ENCODE measurements around the gene ACOT7.

Gene ACOT7

DNA sequence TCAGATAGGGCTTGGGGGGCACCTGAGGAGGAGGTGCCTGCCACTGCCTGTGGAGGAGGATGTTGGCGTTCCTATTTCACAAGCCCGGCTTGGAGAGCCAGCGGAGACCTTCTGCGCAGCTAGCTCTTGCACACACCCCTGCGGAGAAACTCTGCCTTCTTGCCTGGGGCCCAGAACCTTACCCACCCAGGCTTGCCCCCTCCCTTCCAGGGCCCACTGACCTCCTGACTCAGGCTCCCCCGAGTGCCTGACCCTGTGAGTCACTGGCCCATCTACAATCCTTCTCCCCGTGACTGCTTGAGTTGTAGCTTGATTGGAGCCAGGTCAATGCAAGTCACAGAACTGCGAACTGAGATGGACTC is 22.7 kb upstream of the ACOT7 start:
- H3K4me1 ChIP-seq (ENCODE audit: insufficient read depth, insufficient read length) = no peaks in the 10 kb centered on the region
- no peaks in the 10 kb centered on the region for H3K9me3 ChIP-seq (ENCODE audit: insufficient read depth, low read length)
- TF ChIP-seq YY1 (IDR thresholded peaks at IDR 0.05; ENCODE audit: insufficient read depth, insufficient read length) (no peak), ZNF274 (IDR thresholded peaks at IDR 0.05; ENCODE audit: low read depth, low read length) (no peak), SUZ12 (IDR thresholded peaks at IDR 0.05; ENCODE audit: extremely low read depth, insufficient read depth, insufficient read length) (no peak)
- peaks cover 74% of the 10 kb centered on the region for H3K27me3 ChIP-seq (ENCODE audit: insufficient read depth, insufficient read length)
- DNase-seq (ENCODE audit: low read depth, low spot score) = no peak
- no peak overlapping the region for H3K9ac ChIP-seq (ENCODE audit: insufficient read length, low read depth)
- H3K4me3 ChIP-seq (ENCODE audit: insufficient read length, low read depth) = no peak overlapping the region
- no peaks in the 10 kb centered on the region for H3K36me3 ChIP-seq (ENCODE audit: insufficient read depth, insufficient read length, low read length)

DNA sequence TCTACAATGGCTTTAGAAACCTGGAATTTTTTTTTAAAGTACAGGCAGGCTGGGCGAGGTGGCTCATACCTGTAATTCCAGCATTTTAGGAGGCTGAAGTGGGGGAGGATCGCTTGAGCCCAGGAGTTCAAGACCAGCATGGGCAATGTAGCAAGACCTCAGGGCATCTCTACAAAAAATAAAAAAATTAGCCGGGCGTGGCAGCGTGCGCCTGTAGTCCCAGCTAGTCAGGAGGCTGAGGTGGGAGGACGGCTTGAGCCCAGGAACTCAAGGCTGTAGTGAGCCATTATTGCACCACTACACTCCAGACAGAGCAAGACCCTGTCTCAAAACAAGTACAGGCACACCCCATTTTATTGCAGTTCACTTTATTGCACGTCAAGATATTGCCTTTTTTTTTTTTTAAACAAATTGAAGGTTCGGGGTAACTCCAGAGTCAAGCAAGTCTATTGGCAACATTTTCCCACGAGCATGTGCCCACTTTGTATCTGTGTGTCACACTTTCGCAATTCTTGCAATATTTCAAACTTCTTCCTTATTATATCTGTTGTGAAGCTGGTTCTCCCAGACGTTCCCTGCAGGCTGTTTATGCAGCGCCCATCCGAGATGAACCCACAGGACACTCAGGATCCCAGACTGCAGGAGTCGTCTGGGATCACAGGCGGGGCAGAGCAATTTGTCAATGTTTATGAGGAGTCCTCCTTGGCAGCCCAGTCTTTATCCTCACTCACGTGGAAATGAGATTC is 21.5 kb upstream of the ACOT7 start:
- TF ChIP-seq SUZ12 (IDR thresholded peaks at IDR 0.05; ENCODE audit: extremely low read depth, insufficient read depth, insufficient read length) (no peak), YY1 (IDR thresholded peaks at IDR 0.05; ENCODE audit: insufficient read depth, insufficient read length) (no peak)
- no peaks in the 10 kb centered on the region for H3K36me3 ChIP-seq (ENCODE audit: insufficient read depth, insufficient read length, low read length)
- DNase-seq (ENCODE audit: low read depth, low spot score) = no peak
- no peaks in the 10 kb centered on the region for H3K4me1 ChIP-seq (ENCODE audit: insufficient read depth, insufficient read length)
- no peak overlapping the region for H3K9ac ChIP-seq (ENCODE audit: insufficient read length, low read depth)
- peaks cover 62% of the 10 kb centered on the region for H3K27me3 ChIP-seq (ENCODE audit: insufficient read depth, insufficient read length)
- no peaks in the 10 kb centered on the region for H3K9me3 ChIP-seq (ENCODE audit: insufficient read depth, low read length)
- no peak overlapping the region for H3K4me3 ChIP-seq (ENCODE audit: insufficient read length, low read depth)

DNA sequence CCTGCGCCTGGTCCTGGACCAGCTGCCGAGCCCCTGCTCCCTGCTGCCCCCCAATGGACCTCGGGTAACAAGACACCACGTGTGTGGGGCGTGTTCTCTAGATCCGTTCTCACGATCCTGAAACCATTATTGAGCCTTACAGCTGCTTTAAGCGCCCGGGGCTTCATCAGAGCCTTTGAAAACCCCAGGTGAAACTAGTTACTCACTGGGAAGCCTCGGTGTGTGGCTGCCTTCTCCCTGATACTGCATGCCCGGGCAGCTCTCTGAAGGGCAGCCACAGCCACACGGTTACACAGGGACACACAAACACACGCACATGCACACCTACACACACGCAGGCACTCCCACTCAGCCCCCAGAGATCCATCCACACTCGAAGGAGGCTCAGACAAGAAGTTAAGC is 20.9 kb upstream of the ACOT7 start:
- Histone ChIP-seq H3K36me3 (ENCODE audit: insufficient read depth, insufficient read length, low read length) (no peaks in the 10 kb centered on the region), H3K9ac (ENCODE audit: insufficient read length, low read depth) (no peak overlapping the region), H3K4me3 (ENCODE audit: insufficient read length, low read depth) (no peak overlapping the region), H3K4me1 (ENCODE audit: insufficient read depth, insufficient read length) (no peaks in the 10 kb centered on the region), H3K27me3 (ENCODE audit: insufficient read depth, insufficient read length) (peaks cover 59% of the 10 kb centered on the region), H3K9me3 (ENCODE audit: insufficient read depth, low read length) (no peaks in the 10 kb centered on the region)
- TF ChIP-seq YY1 (IDR thresholded peaks at IDR 0.05; ENCODE audit: insufficient read depth, insufficient read length) = no peak
- DNase-seq (ENCODE audit: low read depth, low spot score) = no peak

DNA sequence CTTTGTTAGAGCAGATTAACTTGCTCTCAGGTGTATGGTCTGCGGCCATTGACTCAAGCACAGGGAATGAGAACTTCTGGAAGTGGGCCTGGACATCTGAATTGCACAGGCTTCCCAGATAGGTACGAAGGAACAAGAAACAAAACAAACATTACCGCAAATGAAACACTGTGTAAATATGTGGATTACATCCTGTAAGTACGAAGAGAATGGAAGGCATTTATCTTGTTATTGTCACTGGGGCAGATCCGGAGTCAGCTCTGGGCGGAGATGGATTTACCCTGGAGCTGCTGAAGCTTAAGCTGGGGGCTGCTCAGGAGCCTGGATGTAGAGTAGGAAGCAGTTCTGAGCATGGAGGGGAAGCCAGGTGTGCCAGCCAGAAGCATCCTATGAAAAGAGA is 19.3 kb upstream of the ACOT7 start:
- H3K4me3 ChIP-seq (ENCODE audit: insufficient read length, low read depth) = no peak overlapping the region
- no peak overlapping the region for H3K9ac ChIP-seq (ENCODE audit: insufficient read length, low read depth)
- no peak for DNase-seq (ENCODE audit: low read depth, low spot score)
- no peak for TF ChIP-seq YY1 (IDR thresholded peaks at IDR 0.05; ENCODE audit: insufficient read depth, insufficient read length)
- no peak for TF ChIP-seq SUZ12 (IDR thresholded peaks at IDR 0.05; ENCODE audit: extremely low read depth, insufficient read depth, insufficient read length)
- no peak for TF ChIP-seq ZNF274 (IDR thresholded peaks at IDR 0.05; ENCODE audit: low read depth, low read length)
- H3K4me1 ChIP-seq (ENCODE audit: insufficient read depth, insufficient read length) = no peaks in the 10 kb centered on the region
- peaks cover 45% of the 10 kb centered on the region for H3K27me3 ChIP-seq (ENCODE audit: insufficient read depth, insufficient read length)
- H3K36me3 ChIP-seq (ENCODE audit: insufficient read depth, insufficient read length, low read length) = no peaks in the 10 kb centered on the region
- H3K9me3 ChIP-seq (ENCODE audit: insufficient read depth, low read length) = no peaks in the 10 kb centered on the region

DNA sequence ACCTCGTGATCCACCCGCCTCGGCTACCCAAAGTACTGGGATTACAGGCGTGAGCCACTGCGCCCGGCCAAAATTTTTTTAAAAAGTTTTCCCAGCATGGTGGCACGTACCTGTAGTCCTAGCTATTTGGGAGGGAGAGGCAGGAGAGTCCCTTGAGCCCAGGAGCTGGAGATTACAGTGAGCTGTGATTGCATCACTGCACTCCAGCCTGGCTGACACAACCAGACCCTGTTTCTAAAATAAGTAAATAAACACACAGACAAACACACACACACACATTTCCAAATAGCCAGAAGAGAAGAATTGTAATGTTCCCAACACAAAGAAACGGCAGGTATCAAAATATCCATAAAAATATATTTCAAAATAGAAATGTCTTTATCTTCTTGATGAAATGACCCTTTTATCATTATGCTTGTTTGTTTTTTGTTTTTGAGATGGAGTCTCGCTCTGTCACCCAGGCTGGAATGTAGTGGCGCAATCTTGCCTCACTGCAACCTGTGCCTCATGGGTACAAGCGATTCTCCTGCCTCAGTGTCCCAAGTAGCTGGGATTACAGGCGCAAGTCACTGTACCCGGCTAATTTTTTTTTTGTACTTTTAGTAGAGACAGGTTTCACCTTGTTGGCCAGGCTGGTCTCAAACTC is 16.8 kb upstream of the ACOT7 start:
- Histone ChIP-seq H3K4me1 (ENCODE audit: insufficient read depth, insufficient read length) (no peaks in the 10 kb centered on the region), H3K27me3 (ENCODE audit: insufficient read depth, insufficient read length) (peaks cover 20% of the 10 kb centered on the region), H3K36me3 (ENCODE audit: insufficient read depth, insufficient read length, low read length) (no peaks in the 10 kb centered on the region), H3K9me3 (ENCODE audit: insufficient read depth, low read length) (no peaks in the 10 kb centered on the region), H3K4me3 (ENCODE audit: insufficient read length, low read depth) (no peak overlapping the region), H3K9ac (ENCODE audit: insufficient read length, low read depth) (no peak overlapping the region)
- no peak for DNase-seq (ENCODE audit: low read depth, low spot score)
- TF ChIP-seq ZNF274 (IDR thresholded peaks at IDR 0.05; ENCODE audit: low read depth, low read length) (no peak), YY1 (IDR thresholded peaks at IDR 0.05; ENCODE audit: insufficient read depth, insufficient read length) (no peak), SUZ12 (IDR thresholded peaks at IDR 0.05; ENCODE audit: extremely low read depth, insufficient read depth, insufficient read length) (no peak)

DNA sequence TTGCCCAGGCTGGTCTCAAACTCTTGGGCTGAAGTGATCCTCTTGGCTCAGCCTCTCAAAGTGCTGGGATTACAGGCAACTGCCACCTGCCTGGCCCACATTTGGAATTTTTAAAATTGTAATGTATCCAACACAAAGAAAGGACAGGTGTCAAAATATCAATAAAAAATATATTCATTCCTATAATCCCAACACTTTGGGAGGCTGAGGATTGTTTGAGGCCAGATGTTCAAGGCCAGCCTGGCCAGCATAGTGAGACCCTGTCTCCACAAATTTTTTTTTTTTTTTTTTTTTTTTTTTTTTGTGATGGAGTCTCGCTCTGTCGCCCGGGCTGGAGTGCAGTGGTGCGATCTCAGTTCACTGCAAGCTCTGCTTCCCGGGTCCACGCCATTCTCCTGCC is 16.2 kb upstream of the ACOT7 start:
- H3K36me3 ChIP-seq (ENCODE audit: insufficient read depth, insufficient read length, low read length) = no peaks in the 10 kb centered on the region
- no peak overlapping the region for H3K4me3 ChIP-seq (ENCODE audit: insufficient read length, low read depth)
- DNase-seq (ENCODE audit: low read depth, low spot score) = no peak
- H3K9ac ChIP-seq (ENCODE audit: insufficient read length, low read depth) = no peak overlapping the region
- H3K9me3 ChIP-seq (ENCODE audit: insufficient read depth, low read length) = no peaks in the 10 kb centered on the region
- H3K4me1 ChIP-seq (ENCODE audit: insufficient read depth, insufficient read length) = no peaks in the 10 kb centered on the region
- H3K27me3 ChIP-seq (ENCODE audit: insufficient read depth, insufficient read length) = peaks cover 14% of the 10 kb centered on the region
- no peak for TF ChIP-seq YY1 (IDR thresholded peaks at IDR 0.05; ENCODE audit: insufficient read depth, insufficient read length)
- no peak for TF ChIP-seq SUZ12 (IDR thresholded peaks at IDR 0.05; ENCODE audit: extremely low read depth, insufficient read depth, insufficient read length)
- TF ChIP-seq ZNF274 (IDR thresholded peaks at IDR 0.05; ENCODE audit: low read depth, low read length) = no peak

DNA sequence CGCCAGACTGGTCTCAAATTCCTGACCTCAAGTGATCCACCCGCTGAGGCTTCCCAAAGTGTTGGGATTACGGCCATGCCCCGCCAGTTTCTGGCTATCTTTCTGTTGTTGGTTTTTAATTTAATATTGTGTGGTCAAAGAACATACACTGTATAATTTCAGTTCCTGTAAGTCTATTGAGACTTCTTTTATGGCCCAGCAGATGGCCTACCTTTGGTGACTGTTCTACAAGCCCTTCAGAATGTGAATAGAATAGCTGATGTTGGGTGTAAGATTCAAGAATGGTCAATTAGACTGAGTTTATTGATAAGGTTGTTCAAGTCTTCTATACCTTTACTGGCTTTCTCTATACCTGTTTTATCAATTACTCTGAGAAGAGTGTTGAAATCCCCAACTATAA is 15.5 kb upstream of the ACOT7 start:
- Histone ChIP-seq H3K36me3 (ENCODE audit: insufficient read depth, insufficient read length, low read length) (no peaks in the 10 kb centered on the region), H3K9ac (ENCODE audit: insufficient read length, low read depth) (no peak overlapping the region), H3K4me1 (ENCODE audit: insufficient read depth, insufficient read length) (no peaks in the 10 kb centered on the region), H3K4me3 (ENCODE audit: insufficient read length, low read depth) (no peak overlapping the region), H3K9me3 (ENCODE audit: insufficient read depth, low read length) (no peaks in the 10 kb centered on the region), H3K27me3 (ENCODE audit: insufficient read depth, insufficient read length) (peaks cover 12% of the 10 kb centered on the region)
- no peak for TF ChIP-seq ZNF274 (IDR thresholded peaks at IDR 0.05; ENCODE audit: low read depth, low read length)
- TF ChIP-seq SUZ12 (IDR thresholded peaks at IDR 0.05; ENCODE audit: extremely low read depth, insufficient read depth, insufficient read length) = no peak
- no peak for TF ChIP-seq YY1 (IDR thresholded peaks at IDR 0.05; ENCODE audit: insufficient read depth, insufficient read length)
- no peak for DNase-seq (ENCODE audit: low read depth, low spot score)
